ENCODE data around the gene TEKT5. TPM values are rescaled to one million over a fixed set of nuclear protein-coding genes. Genes with fewer than 3 reads are reported as not detected.
A peak's percentile ranks its signal among the peaks of the same experiment; 100 is the strongest.
"Not testable (repeated sequence)": the region's sequence is repeated elsewhere in the genome, so short reads cannot be mapped to it uniquely, and the experiment has no call there.

The TEKT5 gene
- total RNA-seq, 1 donor from 2014 or later = not detected

GRCh38 chr16:10660950-10661635 is 33.6 kb downstream of the TEKT5 start:
- DNase-seq (ENCODE audit: low read depth) = no peak

GRCh38 chr16:10658943-10659342 is 35.8 kb downstream of the TEKT5 start:
- no peak for DNase-seq (ENCODE audit: low read depth)

- no peak for DNase-seq (ENCODE audit: low read depth)
These were observed 36.8 kb downstream of the TEKT5 start for GRCh38 chr16:10657925-10658324.

- no peak for DNase-seq (ENCODE audit: low read depth)
These were observed 38.1 kb downstream of the TEKT5 start for GRCh38 chr16:10656618-10657017.

- no peak for DNase-seq (ENCODE audit: low read depth)
These were observed 39.2 kb downstream of the TEKT5 start for GRCh38 chr16:10655415-10655977.

GRCh38 chr16:10654592-10655414 is 39.9 kb downstream of the TEKT5 start:
- no peak for DNase-seq (ENCODE audit: low read depth)

GRCh38 chr16:10652730-10653590 is 41.8 kb downstream of the TEKT5 start:
- peak; percentile 6 for DNase-seq (ENCODE audit: low read depth)

GRCh38 chr16:10649098-10649497 is 45.6 kb downstream of the TEKT5 start:
- not testable (repeated sequence) for DNase-seq (ENCODE audit: low read depth)

GRCh38 chr16:10647721-10648296 is 46.9 kb downstream of the TEKT5 start:
- no peak for DNase-seq (ENCODE audit: low read depth)

GRCh38 chr16:10647264-10647720 is 47.4 kb downstream of the TEKT5 start:
- no peak for DNase-seq (ENCODE audit: low read depth)

- no peak for DNase-seq (ENCODE audit: low read depth)
These were observed 48.0 kb downstream of the TEKT5 start for GRCh38 chr16:10646581-10647263.

GRCh38 chr16:10646228-10646580 is 48.5 kb downstream of the TEKT5 start:
- no peak for DNase-seq (ENCODE audit: low read depth)

- no peak for DNase-seq (ENCODE audit: low read depth)
These were observed 50.6 kb downstream of the TEKT5 start for GRCh38 chr16:10644092-10644491.

- no peak for DNase-seq (ENCODE audit: low read depth)
These were observed 51.8 kb downstream of the TEKT5 start for GRCh38 chr16:10642964-10643363.

- no peak for DNase-seq (ENCODE audit: low read depth)
These were observed 52.5 kb downstream of the TEKT5 start for GRCh38 chr16:10641953-10642949.

GRCh38 chr16:10641555-10641952 is 53.2 kb downstream of the TEKT5 start:
- DNase-seq (ENCODE audit: low read depth) = no peak

- no peak for DNase-seq (ENCODE audit: low read depth)
These were observed 53.8 kb downstream of the TEKT5 start for GRCh38 chr16:10640934-10641333.

- no peak for DNase-seq (ENCODE audit: low read depth)
These were observed 56.6 kb downstream of the TEKT5 start for GRCh38 chr16:10638101-10638500.
